Brain microvascular endothelial cell (primary cell): Measurements from ENCODE around the gene ENO3.

Source experiments
- DNase-seq: peaks from one replicate; pipeline ENCODE4 v3.0.0-alpha.2; 2020
- H3K27ac ChIP-seq: fragments of 250-450 bp; sonication (Bioruptor Pico); 2 replicates; pipeline ENCODE4 v1.5.1; 2020; ENCODE audit warnings: mild to moderate bottlenecking, moderate library complexity
- H3K27me3 ChIP-seq: fragments of 250-450 bp; sonication (Bioruptor Pico); replicated peaks from 2 replicates; pipeline ENCODE4 v1.5.1; 2020; ENCODE audit warnings: mild to moderate bottlenecking
- H3K36me3 ChIP-seq: fragments of 250-450 bp; sonication (Bioruptor Pico); replicated peaks from 2 replicates; pipeline ENCODE4 v1.5.1; 2020; ENCODE audit warnings: mild to moderate bottlenecking
- H3K4me3 ChIP-seq: 2 replicates; pipeline ENCODE4 v1.5.1; 2011; ENCODE audit warnings: low read depth, mild to moderate bottlenecking, control low read depth, low read length, moderate library complexity
- in situ Hi-C: cut with HindIII; loops from 2 replicates; pipeline ENCODE4 v1.10.0; 2017; ENCODE audit warnings: low sequenced_read_pairs, low pct_ligation_motif_present
- TF ChIP-seq, protein P1 (sequence below): IDR thresholded peaks from 2 replicates; pipeline ENCODE4 v1.5.1; 2011; ENCODE audit warnings: low read depth, mild to moderate bottlenecking, moderate library complexity, low read length, control low read depth, inconsistent platforms; ENCODE audit errors: missing control alignments

ENO3 gene

DNA sequence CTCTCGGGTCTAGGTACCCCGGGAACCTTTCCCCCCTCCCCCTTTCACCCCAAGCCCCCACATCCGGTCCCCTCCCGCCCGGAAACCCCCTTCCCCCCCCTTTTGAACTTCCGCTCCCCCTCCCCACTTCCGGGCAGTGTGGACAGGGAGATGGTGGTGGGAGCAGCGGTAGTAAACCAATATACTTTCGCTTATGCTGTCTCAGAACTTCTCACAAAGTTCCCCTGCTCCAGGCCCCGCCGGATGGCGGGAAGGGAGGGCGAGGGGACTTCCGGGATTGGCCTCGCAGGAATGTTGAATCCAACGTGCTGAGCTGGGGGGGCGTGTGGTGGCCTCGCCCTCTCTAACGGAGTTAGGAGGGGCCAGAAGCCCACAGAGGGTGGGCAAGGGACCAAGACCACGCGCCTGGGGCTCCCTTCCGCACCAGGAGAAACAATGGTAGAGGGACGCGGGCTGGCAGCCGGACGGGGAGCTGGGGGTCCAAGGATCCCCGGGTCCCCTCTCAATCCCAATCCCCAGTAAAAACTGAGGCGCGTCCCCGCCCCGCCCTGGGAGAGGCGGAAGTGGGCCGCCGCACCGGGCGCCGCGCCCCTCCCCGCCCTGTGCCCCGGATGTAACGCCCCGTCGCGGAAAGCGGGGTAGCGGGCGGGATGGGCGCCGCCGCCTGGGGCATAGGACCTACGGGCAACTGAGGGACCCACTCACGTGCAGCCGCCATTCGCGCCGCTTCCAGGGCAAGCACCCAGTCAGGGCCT is 3.3 kb upstream of the ENO3 start:
- TF ChIP-seq, protein P1, sequence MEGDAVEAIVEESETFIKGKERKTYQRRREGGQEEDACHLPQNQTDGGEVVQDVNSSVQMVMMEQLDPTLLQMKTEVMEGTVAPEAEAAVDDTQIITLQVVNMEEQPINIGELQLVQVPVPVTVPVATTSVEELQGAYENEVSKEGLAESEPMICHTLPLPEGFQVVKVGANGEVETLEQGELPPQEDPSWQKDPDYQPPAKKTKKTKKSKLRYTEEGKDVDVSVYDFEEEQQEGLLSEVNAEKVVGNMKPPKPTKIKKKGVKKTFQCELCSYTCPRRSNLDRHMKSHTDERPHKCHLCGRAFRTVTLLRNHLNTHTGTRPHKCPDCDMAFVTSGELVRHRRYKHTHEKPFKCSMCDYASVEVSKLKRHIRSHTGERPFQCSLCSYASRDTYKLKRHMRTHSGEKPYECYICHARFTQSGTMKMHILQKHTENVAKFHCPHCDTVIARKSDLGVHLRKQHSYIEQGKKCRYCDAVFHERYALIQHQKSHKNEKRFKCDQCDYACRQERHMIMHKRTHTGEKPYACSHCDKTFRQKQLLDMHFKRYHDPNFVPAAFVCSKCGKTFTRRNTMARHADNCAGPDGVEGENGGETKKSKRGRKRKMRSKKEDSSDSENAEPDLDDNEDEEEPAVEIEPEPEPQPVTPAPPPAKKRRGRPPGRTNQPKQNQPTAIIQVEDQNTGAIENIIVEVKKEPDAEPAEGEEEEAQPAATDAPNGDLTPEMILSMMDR, result no peak
- in situ Hi-C loops, result no loop called here
- peaks cover 55% of the 10 kb centered on the region for H3K36me3 ChIP-seq
- peak; percentile 29 for DNase-seq
- peak overlapping the region; percentile 88 for H3K27ac ChIP-seq
- H3K27me3 ChIP-seq, result no peaks in the 10 kb centered on the region
- peak overlapping the region; percentile 99 for H3K4me3 ChIP-seq

- peak; percentile 88 for DNase-seq
- TF ChIP-seq, protein P1, result no peak
- no peaks in the 10 kb centered on the region for H3K27me3 ChIP-seq
- H3K27ac ChIP-seq, result peak within 1 kb of the TSS; percentile 88
- peaks cover 47% of the 10 kb centered on the region for H3K36me3 ChIP-seq
- H3K4me3 ChIP-seq, result peak within 1 kb of the TSS; percentile 99
- in situ Hi-C loops, result no loop called here
Measured at GRCh38 chr17:4948166-4948930, 2.6 kb upstream of the ENO3 start, which contains the start of gene PFN1. TSS of gene PFN1 (minus strand) at chr17:4948530. CDS start at chr17:4948394, 136 bp downstream.

GRCh38 chr17:4948931-4949320 is 2.0 kb upstream of the ENO3 start:
- Histone ChIP-seq H3K36me3 (peaks cover 41% of the 10 kb centered on the region), H3K4me3 (peak overlapping the region; percentile 60), H3K27me3 (no peaks in the 10 kb centered on the region), H3K27ac (peak overlapping the region; percentile 88)
- in situ Hi-C loops, result no loop called here
- DNase-seq, result peak; percentile 73
- TF ChIP-seq, protein P1, result no peak

DNA sequence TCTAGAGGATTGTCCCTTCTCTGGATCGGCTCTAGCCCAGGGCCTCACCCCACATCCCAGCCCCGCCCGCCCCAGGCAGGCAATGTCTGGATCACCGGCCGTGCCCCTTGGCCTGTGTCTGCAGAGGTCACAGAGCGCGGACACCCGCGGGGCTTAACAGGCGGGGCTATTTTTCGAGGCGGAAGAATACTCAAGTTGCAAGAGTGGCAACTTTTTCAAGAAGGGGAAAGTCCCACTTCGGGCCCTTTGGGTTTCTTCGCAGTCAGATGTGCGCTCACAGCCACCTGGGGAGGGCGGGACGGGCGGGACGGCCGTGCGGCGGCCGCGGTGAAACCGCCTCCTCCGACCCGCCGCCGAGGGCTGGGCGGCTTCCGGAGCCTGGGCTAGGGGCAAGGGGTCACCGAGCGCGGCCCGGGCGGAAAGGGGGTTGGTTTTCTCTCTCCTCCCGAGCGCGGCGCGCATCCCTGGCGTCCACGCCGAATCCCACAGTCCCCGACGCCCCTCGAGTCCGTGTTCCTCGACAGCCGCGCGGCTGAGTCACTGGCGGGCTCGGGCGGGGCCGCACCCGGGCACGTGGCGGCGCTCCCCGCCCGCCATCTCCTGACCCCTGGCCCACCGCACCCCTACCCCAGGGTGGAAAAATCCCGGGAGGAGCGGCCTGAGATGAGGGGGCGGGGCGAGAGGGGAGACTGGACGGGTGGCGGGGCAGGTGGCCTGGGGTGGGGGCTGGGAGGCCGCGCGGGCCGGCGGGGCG is 1.4 kb upstream of the ENO3 start:
- Histone ChIP-seq H3K27me3 (no peaks in the 10 kb centered on the region), H3K4me3 (peak overlapping the region; percentile 60), H3K27ac (peak overlapping the region; percentile 88), H3K36me3 (peaks cover 35% of the 10 kb centered on the region)
- DNase-seq, result peak; percentile 53
- in situ Hi-C loops, result no loop called here
- TF ChIP-seq, protein P1, result no peak

DNA sequence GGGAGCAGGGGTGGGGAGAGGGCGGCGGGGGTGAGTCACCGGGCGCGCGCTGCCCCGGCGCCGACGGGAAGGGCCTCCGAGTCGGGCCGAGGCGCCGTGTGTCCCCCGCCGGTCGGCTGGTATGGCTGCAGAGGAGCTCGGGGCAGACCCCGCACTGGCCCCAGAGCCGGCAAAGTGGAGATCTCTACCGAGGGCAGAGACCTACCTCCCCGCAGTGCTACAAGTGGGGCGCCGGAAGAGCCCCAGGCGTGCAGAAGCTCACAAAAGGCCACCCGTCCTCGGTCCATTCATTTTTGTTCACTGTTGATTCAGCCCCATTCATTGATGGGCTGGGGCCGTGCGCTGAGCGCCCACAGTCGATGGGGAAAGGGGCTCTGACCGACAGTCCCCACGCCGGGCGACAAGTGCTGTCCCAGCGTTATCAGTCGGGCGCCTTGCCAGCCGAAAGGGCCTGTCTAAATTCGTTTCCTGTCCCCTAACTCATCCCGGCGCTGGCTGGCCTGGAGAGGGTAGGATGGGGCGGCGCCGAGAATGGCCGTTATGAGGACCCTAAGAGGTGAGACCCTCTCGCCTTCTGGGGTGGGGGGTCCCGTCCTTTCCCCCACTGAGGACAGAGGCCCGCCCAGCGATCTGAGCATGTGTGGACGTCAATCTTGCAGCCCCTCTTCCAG is 709 bp upstream of the ENO3 start:
- H3K27ac ChIP-seq, result peak overlapping the region; percentile 88
- H3K27me3 ChIP-seq, result no peaks in the 10 kb centered on the region
- H3K36me3 ChIP-seq, result peaks cover 28% of the 10 kb centered on the region
- in situ Hi-C loops, result no loop called here
- peak overlapping the region; percentile 48 for H3K4me3 ChIP-seq
- TF ChIP-seq, protein P1, result no peak
- DNase-seq, result no peak
